Stimulated activated CD4-positive, alpha-beta T cell treated with anti-CD3 and anti-CD28 coated beads, TNF-alpha, amount 100 ng/mL, for 4 hours (primary cell): ENCODE data around the gene TFPI2.

Source experiments
- DNase-seq, 3 experiments: peaks; one replicate each; pipeline ENCODE4 v3.0.0-alpha.2; 2020; ENCODE audit warnings: low read depth in 3 of 3

TFPI2 gene

DNA sequence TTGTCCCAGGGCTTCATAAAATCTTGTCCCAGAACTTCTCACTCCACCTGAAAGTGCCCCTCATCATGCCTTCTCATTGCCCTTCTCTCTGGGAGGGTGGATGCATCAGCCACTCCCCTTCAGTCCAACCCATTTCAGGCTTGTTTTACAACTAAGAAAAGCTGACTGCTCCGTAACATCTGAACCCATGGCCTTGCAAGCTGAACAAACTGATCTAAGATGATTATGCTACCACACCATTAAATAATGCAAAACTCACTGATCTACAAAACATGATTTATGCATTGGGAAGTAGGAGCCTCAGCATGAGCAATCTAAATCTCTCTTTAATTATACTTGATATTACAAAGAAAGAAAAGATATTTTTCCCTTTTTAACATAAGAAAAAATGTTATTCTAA is 34.8 kb downstream of the TFPI2 start:
- DNase-seq, result no peak

DNA sequence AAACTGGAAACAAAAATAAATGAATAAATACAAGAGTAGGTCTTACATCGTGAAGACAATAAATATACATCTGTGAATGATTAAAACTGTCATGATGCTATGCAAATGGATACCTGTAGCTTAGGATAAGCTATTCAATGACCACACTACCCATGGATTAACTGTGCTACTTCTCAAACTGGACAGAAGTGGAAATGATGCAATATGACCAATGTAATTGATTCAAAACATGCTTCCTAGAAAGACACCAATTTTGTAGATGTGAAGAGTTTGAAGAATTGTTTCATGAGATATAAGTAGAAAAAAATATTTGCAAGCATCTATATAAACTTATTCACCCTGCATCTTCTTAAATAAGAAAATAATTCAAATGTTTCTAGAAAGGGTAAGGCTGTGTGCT is 36.1 kb downstream of the TFPI2 start:
- DNase-seq, result no peak

DNA sequence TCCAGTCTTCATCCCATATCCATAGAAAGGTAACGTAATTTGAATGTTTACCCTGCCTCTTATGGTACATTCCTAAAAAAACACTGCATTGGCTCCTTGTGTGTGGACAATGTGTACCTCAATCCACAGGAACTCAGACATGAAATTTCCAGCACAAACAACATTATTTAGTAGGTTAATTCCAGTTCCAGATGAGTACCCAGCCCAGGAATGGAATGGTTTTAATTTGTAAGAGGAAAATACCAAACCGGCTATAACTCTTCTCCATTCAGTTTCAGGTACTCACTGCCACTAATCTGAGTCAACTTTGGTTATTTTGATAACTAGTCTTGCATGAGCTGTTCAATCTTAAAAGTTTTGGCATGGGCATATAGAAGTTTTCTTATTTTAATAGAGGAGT is 39.0 kb downstream of the TFPI2 start:
- DNase-seq, result no peak

DNA sequence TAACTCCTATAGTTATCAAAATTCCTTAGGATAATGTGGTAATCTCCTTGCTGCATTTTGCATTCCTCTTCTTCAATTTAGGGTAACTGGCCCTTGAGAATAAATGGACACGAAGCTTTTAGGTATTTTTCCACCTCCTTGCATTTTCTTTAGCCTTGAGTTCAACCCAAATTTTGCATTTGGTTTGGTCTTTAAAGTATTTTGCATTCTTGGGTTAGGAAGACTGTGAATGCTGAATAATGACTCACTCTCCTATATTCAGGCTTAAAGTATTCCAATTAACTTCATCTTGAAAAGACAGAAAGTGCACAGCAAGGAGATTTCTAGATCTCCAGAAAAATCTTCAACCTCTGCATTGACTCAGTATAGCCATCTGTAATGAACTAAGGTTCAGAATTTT is 47.3 kb downstream of the TFPI2 start:
- no peak for DNase-seq

DNA sequence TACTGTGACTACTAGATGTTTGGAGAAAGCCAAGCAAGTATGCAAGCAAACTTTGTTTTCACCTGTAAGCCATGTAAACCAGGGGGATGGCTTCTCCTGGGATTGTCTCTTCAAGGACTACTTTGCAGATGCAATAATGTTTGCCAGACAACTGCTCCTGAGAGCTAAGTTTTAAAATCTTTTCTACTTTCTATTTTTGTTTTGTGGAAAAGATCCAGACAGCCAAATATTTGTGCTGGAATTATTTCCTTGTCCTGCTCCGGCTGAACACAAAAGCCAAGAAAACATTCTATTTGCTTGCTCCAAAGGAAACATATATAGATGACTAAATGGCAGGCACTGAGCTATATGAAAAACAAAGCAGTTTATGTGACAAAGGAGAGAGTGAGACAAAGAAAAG is 51.6 kb downstream of the TFPI2 start:
- DNase-seq, result no peak

DNA sequence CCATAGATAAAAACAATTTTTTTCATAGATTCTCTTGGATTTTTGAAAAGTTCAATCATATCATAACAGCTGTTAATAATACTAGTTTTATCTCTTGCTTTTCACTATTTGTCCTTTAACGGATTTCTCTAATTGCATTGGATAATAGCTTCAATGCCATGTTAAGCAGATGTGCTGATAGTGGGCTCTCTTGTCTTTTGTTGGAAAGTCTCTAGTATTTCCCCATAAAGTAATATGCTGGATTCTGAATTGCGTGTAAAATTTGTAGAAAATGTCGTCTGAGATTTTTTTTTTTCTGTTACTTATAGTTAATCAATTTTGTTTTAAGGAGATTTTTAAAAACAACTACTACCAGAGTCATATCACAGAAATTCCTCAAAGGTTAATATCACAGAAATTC is 53.3 kb downstream of the TFPI2 start:
- no peak for DNase-seq

DNA sequence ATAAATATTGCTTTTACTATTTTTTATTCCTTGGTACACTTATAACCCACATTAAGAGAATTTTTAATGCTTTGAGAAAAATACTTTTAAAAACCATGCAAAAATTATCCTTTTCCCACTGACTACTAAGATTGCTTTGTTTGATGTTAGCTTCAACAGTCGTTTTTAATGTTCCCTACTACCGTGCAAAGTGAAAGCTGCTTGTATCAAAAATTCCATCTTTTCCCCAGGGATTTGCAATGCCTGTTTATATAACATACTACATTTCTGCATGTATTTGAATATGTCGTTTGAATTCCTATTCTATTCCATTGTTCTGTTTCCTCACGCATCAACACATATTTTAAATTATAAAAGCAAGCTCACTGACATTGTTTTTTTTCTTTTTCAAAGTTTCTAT is 54.4 kb downstream of the TFPI2 start:
- no peak for DNase-seq

DNA sequence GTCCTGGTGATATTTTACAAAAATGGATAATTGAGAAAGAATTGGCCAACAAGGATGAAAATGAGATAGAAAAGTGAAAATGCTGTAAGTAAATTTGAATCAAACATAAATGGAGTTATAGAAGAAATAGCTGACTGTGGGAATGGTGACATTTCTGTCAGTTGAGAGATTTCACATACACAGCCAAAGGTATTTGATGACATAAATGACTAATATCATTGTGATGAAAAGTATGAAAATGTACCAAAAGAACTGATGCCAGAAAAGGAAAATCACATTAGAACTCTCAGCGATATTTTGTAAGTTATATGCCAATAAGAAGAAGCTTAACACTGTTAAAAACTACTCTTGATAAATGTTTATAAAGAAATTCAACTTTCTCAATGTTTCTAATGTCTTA is 54.9 kb downstream of the TFPI2 start:
- DNase-seq, result no peak
